C4-2B (cell line): ENCODE measurements around the gene TM7SF2.

ENCODE experiments used
- ZFX ChIP-seq: fragments of 450-650 bp; IDR thresholded peaks from 2 replicates; pipeline ENCODE4 v1.6.1; 2017
- TF ChIP-seq, protein P1 (sequence below): fragments of 450-650 bp; conservative IDR thresholded peaks from 2 replicates; pipeline ENCODE4 v1.5.1; 2017; ENCODE audit warnings: mild to moderate bottlenecking

- TF ChIP-seq, protein P1, sequence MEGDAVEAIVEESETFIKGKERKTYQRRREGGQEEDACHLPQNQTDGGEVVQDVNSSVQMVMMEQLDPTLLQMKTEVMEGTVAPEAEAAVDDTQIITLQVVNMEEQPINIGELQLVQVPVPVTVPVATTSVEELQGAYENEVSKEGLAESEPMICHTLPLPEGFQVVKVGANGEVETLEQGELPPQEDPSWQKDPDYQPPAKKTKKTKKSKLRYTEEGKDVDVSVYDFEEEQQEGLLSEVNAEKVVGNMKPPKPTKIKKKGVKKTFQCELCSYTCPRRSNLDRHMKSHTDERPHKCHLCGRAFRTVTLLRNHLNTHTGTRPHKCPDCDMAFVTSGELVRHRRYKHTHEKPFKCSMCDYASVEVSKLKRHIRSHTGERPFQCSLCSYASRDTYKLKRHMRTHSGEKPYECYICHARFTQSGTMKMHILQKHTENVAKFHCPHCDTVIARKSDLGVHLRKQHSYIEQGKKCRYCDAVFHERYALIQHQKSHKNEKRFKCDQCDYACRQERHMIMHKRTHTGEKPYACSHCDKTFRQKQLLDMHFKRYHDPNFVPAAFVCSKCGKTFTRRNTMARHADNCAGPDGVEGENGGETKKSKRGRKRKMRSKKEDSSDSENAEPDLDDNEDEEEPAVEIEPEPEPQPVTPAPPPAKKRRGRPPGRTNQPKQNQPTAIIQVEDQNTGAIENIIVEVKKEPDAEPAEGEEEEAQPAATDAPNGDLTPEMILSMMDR: no peak
- no peak for TF ChIP-seq ZFX
These were observed 9.8 kb downstream of the TM7SF2 start for GRCh38 chr11:65121447-65121864.
